HepG2 (cell line): Measurements from ENCODE around the gene SFI1. TPM values are rescaled to one million over a fixed set of nuclear protein-coding genes. Genes with fewer than 3 reads are reported as not detected.

ENCODE experiments used
- DRAP1 ChIP-seq: IDR thresholded peaks from 2 replicates; pipeline ENCODE4 v1.6.1; 2016; ENCODE audit warnings: missing genetic modification reagents, missing compliant biosample characterization
- FOXK1 ChIP-seq: sonication (generic); formaldehyde crosslinking; IDR thresholded peaks from 2 replicates; pipeline ENCODE4 v1.4.0; 2020; ENCODE audit warnings: low read depth, missing genetic modification reagents, borderline replicate concordance
- HOMEZ ChIP-seq: IDR thresholded peaks from 2 replicates; pipeline ENCODE4 v1.6.1; 2016; ENCODE audit warnings: low read depth
- HOXA9 ChIP-seq: sonication (generic); formaldehyde crosslinking; IDR thresholded peaks from 2 replicates; pipeline ENCODE4 v1.8.1; 2022; ENCODE audit warnings: missing genetic modification reagents, mild to moderate bottlenecking, moderate library complexity, borderline replicate concordance
- MYC ChIP-seq: sonication (generic); formaldehyde crosslinking; IDR thresholded peaks from 2 replicates; pipeline ENCODE4 v1.9.0; 2021; ENCODE audit warnings: missing genetic modification reagents, borderline replicate concordance
- NCOA2 ChIP-seq: sonication (generic); formaldehyde crosslinking; IDR thresholded peaks from 2 replicates; pipeline ENCODE4 v1.8.0; 2022; ENCODE audit warnings: inconsistent platforms
- NFE2L2 ChIP-seq: fragments of 150-350 bp; IDR thresholded peaks from 2 replicates; pipeline ENCODE4 v1.6.1; 2014; ENCODE audit warnings: low read length
- RBM22 ChIP-seq: fragments of 200-400 bp; formaldehyde crosslinking; optimal IDR thresholded peaks from 2 replicates; pipeline ENCODE3; 2017; ENCODE audit warnings: mild to moderate bottlenecking, low read length, moderate library complexity
- RFX5 ChIP-seq: IDR thresholded peaks from 2 replicates; pipeline ENCODE4 v1.6.1; 2011; ENCODE audit warnings: low read depth, low read length, improper control_type of control experiment
- SOX13 ChIP-seq, 3 experiments: fragments of 450-650 bp in 1 of 3; sonication (generic) in 1 of 3; formaldehyde crosslinking in 1 of 3; IDR thresholded peaks in 2 of 3; conservative IDR thresholded peaks in 1 of 3; 2 replicates each; pipeline versions ENCODE4 v1.5.0 to v1.6.1; 2016 to 2020; ENCODE audit warnings: antibody characterized with exemption in 1 of 3, mild to moderate bottlenecking in 1 of 3, missing compliant biosample characterization in 1 of 3, missing genetic modification reagents in 1 of 3, moderate library complexity in 1 of 3
- SOX6 ChIP-seq, 2 experiments: fragments of 450-650 bp in 1 of 2; sonication (generic) in 1 of 2; formaldehyde crosslinking in 1 of 2; IDR thresholded peaks; 2 replicates each; pipeline versions ENCODE4 v1.4.0 to v1.6.1; 2017 to 2020; ENCODE audit warnings: antibody characterized with exemption in 1 of 2, mild to moderate bottlenecking in 1 of 2, missing genetic modification reagents in 1 of 2
- TEAD3 ChIP-seq: optimal IDR thresholded peaks from 2 replicates; pipeline ENCODE3; 2016; ENCODE audit warnings: borderline replicate concordance
- YY1 ChIP-seq: IDR thresholded peaks from 2 replicates; pipeline ENCODE4 v1.6.1; 2011; ENCODE audit warnings: low read length, low read depth, moderate library complexity, mild to moderate bottlenecking; ENCODE audit not compliant: insufficient read depth, insufficient replicate concordance
- ZBTB38 ChIP-seq: sonication (generic); formaldehyde crosslinking; IDR thresholded peaks from 2 replicates; pipeline ENCODE4 v1.5.1; 2020; ENCODE audit warnings: mild to moderate bottlenecking, missing genetic modification reagents
- ZFP36 ChIP-seq: fragments of 150-350 bp; IDR thresholded peaks from 2 replicates; pipeline ENCODE4 v1.6.1; 2018; ENCODE audit warnings: borderline replicate concordance, low read length, low read depth; ENCODE audit not compliant: partially characterized antibody
- ZFY ChIP-seq: sonication (generic); formaldehyde crosslinking; IDR thresholded peaks from 2 replicates; pipeline ENCODE4 v1.4.0; 2020; ENCODE audit warnings: missing genetic modification reagents
- ZNF772 ChIP-seq: sonication (generic); formaldehyde crosslinking; IDR thresholded peaks from 2 replicates; pipeline ENCODE4 v1.5.0; 2020; ENCODE audit warnings: mild to moderate bottlenecking, missing genetic modification reagents
- ZSCAN12 ChIP-seq: sonication (generic); formaldehyde crosslinking; IDR thresholded peaks from 2 replicates; pipeline ENCODE4 v1.9.0; 2021; ENCODE audit warnings: mild to moderate bottlenecking, missing genetic modification reagents
- polyA plus RNA-seq, 8 experiments: library from polyadenylated mRNA; depleted of rRNA in 3 of 8; stranded (reverse) in 7 of 8; unstranded in 1 of 8; fragments of >200 nt; fragmentation: Illumina TruSeq in 4 of 8; extraction: Trizol in 4 of 8; gene quantifications; 2 replicates each; pipeline versions ENCODE4 v1.2.1 to v1.2.3, GENCODE V29; 2011 to 2016; ENCODE audit warnings: low read depth in 4 of 8, missing spikeins in 1 of 8, mixed read lengths in 1 of 8; ENCODE audit not compliant: insufficient read depth in 1 of 8
- total RNA-seq, 5 experiments: library from RNA; depleted of rRNA; stranded (reverse); fragments of >200 nt; fragmentation: Illumina TruSeq; extraction: Trizol; gene quantifications; 2 replicates each; pipeline ENCODE4 v1.2.3, GENCODE V29; 2016; ENCODE audit warnings: low read depth in 1 of 5
- TF ChIP-seq, protein P1 (sequence below): sonication (generic); formaldehyde crosslinking; conservative IDR thresholded peaks from 2 replicates; pipeline ENCODE4 v1.8.0; 2022; ENCODE audit warnings: missing genetic modification reagents
- TF ChIP-seq, protein P2 (sequence below): IDR thresholded peaks from 2 replicates; pipeline ENCODE4 v1.6.1; 2012; ENCODE audit warnings: inconsistent platforms

The SFI1 gene
- total and polyA plus RNA-seq, 2 of the 13 experiments (the other 11 are each of a cell fraction or from before 2014, with no cell fraction given): 20.5 to 40.1 TPM

- TF ChIP-seq ZSCAN12 (CRISPR knock-in tag) (no peak), ZFY (CRISPR knock-in tag) (peak; percentile 34; the same call in 1 of the 2 replicates), HOXA9 (CRISPR knock-in tag) (no peak), RFX5 (0 out of 2 replicates have a peak, but pooled peaks have one; percentile 33), ZFP36 (no peak), NFE2L2 (no peak), ZBTB38 (peak; percentile 71), FOXK1 (CRISPR knock-in tag) (no peak), NCOA2 (CRISPR knock-in tag) (0 out of 2 replicates have a peak, but pooled peaks have one; percentile 26), SOX6 (IDR thresholded peaks at IDR 0.05) (no peak), SOX6 (CRISPR knock-in tag; IDR thresholded peaks at IDR 0.05) (no peak), TEAD3 (CRISPR knock-in tag) (peak; percentile 47), HOMEZ (CRISPR knock-in tag) (peak; percentile 42; the same call in 1 of the 2 replicates), DRAP1 (no peak), SOX13 (IDR thresholded peaks at IDR 0.05) (no peak), SOX13 (CRISPR knock-in tag; conservative IDR thresholded peaks at IDR 0.05 in 1 of 2, IDR thresholded peaks at IDR 0.05 in 1 of 2) (peak in 1 of 2 experiments; percentile 32; a peak in 1 of 4 replicates), MYC (peak; percentile 35; the same call in 1 of the 2 replicates), ZNF772 (0 out of 2 replicates have a peak, but pooled peaks have one; percentile 30), YY1 (peak; percentile 55), RBM22 (no peak)
- TF ChIP-seq, protein P1, sequence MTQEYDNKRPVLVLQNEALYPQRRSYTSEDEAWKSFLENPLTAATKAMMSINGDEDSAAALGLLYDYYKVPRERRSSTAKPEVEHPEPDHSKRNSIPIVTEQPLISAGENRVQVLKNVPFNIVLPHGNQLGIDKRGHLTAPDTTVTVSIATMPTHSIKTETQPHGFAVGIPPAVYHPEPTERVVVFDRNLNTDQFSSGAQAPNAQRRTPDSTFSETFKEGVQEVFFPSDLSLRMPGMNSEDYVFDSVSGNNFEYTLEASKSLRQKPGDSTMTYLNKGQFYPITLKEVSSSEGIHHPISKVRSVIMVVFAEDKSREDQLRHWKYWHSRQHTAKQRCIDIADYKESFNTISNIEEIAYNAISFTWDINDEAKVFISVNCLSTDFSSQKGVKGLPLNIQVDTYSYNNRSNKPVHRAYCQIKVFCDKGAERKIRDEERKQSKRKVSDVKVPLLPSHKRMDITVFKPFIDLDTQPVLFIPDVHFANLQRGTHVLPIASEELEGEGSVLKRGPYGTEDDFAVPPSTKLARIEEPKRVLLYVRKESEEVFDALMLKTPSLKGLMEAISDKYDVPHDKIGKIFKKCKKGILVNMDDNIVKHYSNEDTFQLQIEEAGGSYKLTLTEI (CRISPR knock-in tag): no peak
- TF ChIP-seq, protein P2, sequence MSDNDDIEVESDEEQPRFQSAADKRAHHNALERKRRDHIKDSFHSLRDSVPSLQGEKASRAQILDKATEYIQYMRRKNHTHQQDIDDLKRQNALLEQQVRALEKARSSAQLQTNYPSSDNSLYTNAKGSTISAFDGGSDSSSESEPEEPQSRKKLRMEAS: no peak; the same call in 1 of the 2 replicates
These were observed 65.0 kb downstream of the SFI1 start (continued) for GRCh38 chr22:31561238-31561887.
